ENCODE data around the gene UNC13A.

- TF ChIP-seq CTCF (conservative IDR thresholded peaks at IDR 0.05): no peak
- TF ChIP-seq ZFX (IDR thresholded peaks at IDR 0.05): no peak
Observed at GRCh38 chr19:17681505-17682125, 6.5 kb downstream of the UNC13A start.
